ENCODE results near the gene CCDC85B.

CCDC85B gene

GRCh38 chr11:65937766-65938165 lies 47.3 kb downstream of the CCDC85B start:
- Histone ChIP-seq H3K9ac (ENCODE audit: low read length) (no peak overlapping the region), H3K4ac (ENCODE audit: low read depth, low read length) (no peak overlapping the region)

More at GRCh38 chr11:65937766-65938165, 47.3 kb downstream of the CCDC85B start:
- no peaks in the 10 kb centered on the region for H3K4me1 ChIP-seq (ENCODE audit: control insufficient read depth in 1 of 2, insufficient read depth in 2 of 2, low read length in 2 of 2)
- no peak overlapping the region for H3K27ac ChIP-seq (ENCODE audit: low read depth, low read length)
- no peak overlapping the region for H2BK12ac ChIP-seq (ENCODE audit: low read length)
- H3K79me2 ChIP-seq (ENCODE audit: control insufficient read depth, insufficient read depth, low read length, poor library complexity): no peaks in the 10 kb centered on the region
- no peak overlapping the region for H4K8ac ChIP-seq (ENCODE audit: low read depth, low read length)
- no peak overlapping the region for H2BK5ac ChIP-seq (ENCODE audit: low read depth, low read length, poor library complexity)
- no peak overlapping the region for H3K14ac ChIP-seq (ENCODE audit: low read length)
- H3K23ac ChIP-seq (ENCODE audit: low read length): no peak overlapping the region
- H3K36me3 ChIP-seq (ENCODE audit: control insufficient read depth in 1 of 2, insufficient read depth in 2 of 2, low read length in 2 of 2): no peaks in the 10 kb centered on the region
- no peak overlapping the region for H4K12ac ChIP-seq (ENCODE audit: low read depth, low read length)
- H3K27me3 ChIP-seq (ENCODE audit: insufficient read depth, low read length): no peaks in the 10 kb centered on the region
- H2BK120ac ChIP-seq (ENCODE audit: insufficient read depth, low read length, poor library complexity): no peak overlapping the region
- H3K79me1 ChIP-seq (ENCODE audit: low read length): no peaks in the 10 kb centered on the region
- DNase-seq: peak in 1 of 2 donors; percentile 21
- H3K4me2 ChIP-seq (ENCODE audit: low read length): no peak overlapping the region
- H4K91ac ChIP-seq (ENCODE audit: low read depth, low read length): no peak overlapping the region
- H2AFZ ChIP-seq (ENCODE audit: insufficient read depth, low read length, poor library complexity): no peak overlapping the region
- H3K18ac ChIP-seq (ENCODE audit: low read length): no peak overlapping the region
- no CpG with 5 or more reads among the region's 4 CpGs for WGBS (ENCODE audit: extremely low coverage, insufficient coverage, insufficient read length)
- no peaks in the 10 kb centered on the region for H3K9me3 ChIP-seq (ENCODE audit: insufficient read depth, low read depth, low read length)
- no peak overlapping the region for H2AK5ac ChIP-seq (ENCODE audit: low read length)
- no peak overlapping the region for H3K4me3 ChIP-seq (ENCODE audit: low read depth, low read length)

Data from trophoblast cell (in vitro differentiated cells and primary cell).